Fibroblast of lung (primary cell): ENCODE data around the gene GREB1. TPM values are rescaled to one million over a fixed set of nuclear protein-coding genes. Genes with fewer than 3 reads are reported as not detected.

ENCODE experiments used
- DNase-seq, 2 donors: peaks; one replicate each; pipeline versions ENCODE4 v3.0.0 to v3.0.0-alpha.2; 2010; ENCODE audit warnings: low read depth in 2 of 2
- H2AFZ ChIP-seq: 2 replicates; pipeline ENCODE4 v1.5.1; 2012; ENCODE audit warnings: low read length, control low read depth, inconsistent platforms
- H3K27ac ChIP-seq: 2 replicates; pipeline ENCODE4 v1.5.1; 2011; ENCODE audit warnings: low read length, control low read depth; ENCODE audit not compliant: insufficient read depth
- H3K27me3 ChIP-seq: 2 replicates; pipeline ENCODE4 v1.5.1; 2011; ENCODE audit warnings: mild to moderate bottlenecking, low read length; ENCODE audit not compliant: control insufficient read depth, insufficient read depth
- H3K36me3 ChIP-seq: 2 replicates; pipeline ENCODE4 v1.5.1; 2011; ENCODE audit warnings: low read length; ENCODE audit not compliant: control insufficient read depth, insufficient read depth
- H3K4me1 ChIP-seq: 2 replicates; pipeline ENCODE4 v1.5.1; 2011; ENCODE audit warnings: low read length; ENCODE audit not compliant: control insufficient read depth, insufficient read depth; ENCODE audit errors: extremely low read depth
- H3K4me2 ChIP-seq: 2 replicates; pipeline ENCODE4 v1.5.1; 2011; ENCODE audit warnings: low read length, control low read depth; ENCODE audit not compliant: insufficient read depth; ENCODE audit errors: extremely low read depth
- H3K4me3 ChIP-seq, 4 experiments: fragments of 200-600 bp in 1 of 4; sonication (generic) in 1 of 4; replicated peaks in 1 of 4; 2 replicates each; pipeline ENCODE4 v1.5.1; 2011 to 2016; ENCODE audit warnings: low read length in 4 of 4, low read depth in 3 of 4, mild to moderate bottlenecking in 3 of 4, control low read depth in 2 of 4, inconsistent platforms in 1 of 4, mixed read lengths in 1 of 4; ENCODE audit not compliant: insufficient read depth in 1 of 4; ENCODE audit errors: control extremely low read depth in 1 of 4
- H3K79me2 ChIP-seq: 2 replicates; pipeline ENCODE4 v1.5.1; 2012; ENCODE audit warnings: mild to moderate bottlenecking, low read length, inconsistent platforms; ENCODE audit not compliant: control insufficient read depth, insufficient read depth
- H3K9ac ChIP-seq: 2 replicates; pipeline ENCODE4 v1.5.1; 2011; ENCODE audit warnings: mild to moderate bottlenecking, low read length, control low read depth; ENCODE audit not compliant: insufficient read depth
- H3K9me3 ChIP-seq: 2 replicates; pipeline ENCODE4 v1.5.1; 2012; ENCODE audit warnings: low read depth, low read length; ENCODE audit not compliant: control insufficient read depth, insufficient read depth
- H4K20me1 ChIP-seq: 2 replicates; pipeline ENCODE4 v1.5.1; 2011; ENCODE audit warnings: low read length; ENCODE audit not compliant: control insufficient read depth, insufficient read depth; ENCODE audit errors: extremely low read depth
- EZH2 ChIP-seq: IDR thresholded peaks from 2 replicates; pipeline ENCODE4 v1.5.1; 2012; ENCODE audit warnings: low read length, control low read depth, mild to moderate bottlenecking; ENCODE audit errors: missing control alignments
- polyA plus RNA-seq, 2 donors: library from polyadenylated mRNA; depleted of rRNA in 1 of 2; stranded (reverse) in 1 of 2; unstranded in 1 of 2; fragments of >200 nt; gene quantifications; 2 replicates each; pipeline ENCODE4 v1.2.1, GENCODE V29; 2011 to 2012; ENCODE audit warnings: missing spikeins in 1 of 2
- total RNA-seq: library from RNA; depleted of rRNA; stranded (reverse); fragments of >200 nt; gene quantifications from 2 replicates; pipeline ENCODE4 v1.2.1, GENCODE V29; 2014
- TF ChIP-seq, protein P1 (sequence below), 2 donors: IDR thresholded peaks in 1 of 2; conservative IDR thresholded peaks in 1 of 2; 1 replicate in 1 of 2; 2 replicates in 1 of 2; pipeline ENCODE4 v1.5.1; 2011 to 2012; ENCODE audit warnings: low read length in 2 of 2, control low read depth in 1 of 2, inconsistent platforms in 1 of 2, low read depth in 1 of 2, mild to moderate bottlenecking in 1 of 2

The GREB1 gene
- total and polyA plus RNA-seq, 2 donors (not counting 1 experiment from before 2014, with no cell fraction given) = 0.06 to 2.0 TPM

DNA sequence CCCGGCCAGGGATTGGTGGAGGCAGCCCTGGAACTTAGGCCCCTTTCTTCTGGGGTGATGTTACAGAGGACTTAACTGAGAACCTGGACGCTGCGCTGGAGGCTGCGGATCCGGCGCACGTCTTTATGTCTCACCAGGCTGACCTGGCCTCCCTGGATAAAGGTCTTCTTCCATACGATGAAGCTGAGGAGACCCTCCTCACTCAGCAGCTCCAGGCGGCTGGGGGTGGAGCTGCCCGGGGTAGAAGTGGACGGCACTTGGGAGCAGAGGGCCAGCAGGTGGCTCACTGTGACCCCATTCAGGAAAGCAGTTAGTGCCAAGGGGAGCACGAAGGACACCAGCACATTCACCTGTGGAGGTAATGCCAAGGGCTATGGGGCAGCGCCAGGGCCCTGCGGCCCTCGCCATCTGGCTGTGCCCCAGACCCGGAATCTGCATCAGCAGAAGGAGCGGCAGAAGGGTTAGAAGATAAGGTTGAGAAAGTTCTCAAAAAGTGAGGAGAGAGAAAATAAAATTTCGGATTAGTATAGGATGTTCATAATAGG lies 128.1 kb downstream of the GREB1 start:
- no peaks in the 10 kb centered on the region for H4K20me1 ChIP-seq
- no peaks in the 10 kb centered on the region for H3K9me3 ChIP-seq
- no peaks in the 10 kb centered on the region for H3K36me3 ChIP-seq
- no peaks in the 10 kb centered on the region for H3K4me1 ChIP-seq
- peaks cover 6% of the 10 kb centered on the region for H3K27me3 ChIP-seq
- no peak overlapping the region for H2AFZ ChIP-seq
- DNase-seq = no peak
- no peak for TF ChIP-seq EZH2
- TF ChIP-seq, protein P1, sequence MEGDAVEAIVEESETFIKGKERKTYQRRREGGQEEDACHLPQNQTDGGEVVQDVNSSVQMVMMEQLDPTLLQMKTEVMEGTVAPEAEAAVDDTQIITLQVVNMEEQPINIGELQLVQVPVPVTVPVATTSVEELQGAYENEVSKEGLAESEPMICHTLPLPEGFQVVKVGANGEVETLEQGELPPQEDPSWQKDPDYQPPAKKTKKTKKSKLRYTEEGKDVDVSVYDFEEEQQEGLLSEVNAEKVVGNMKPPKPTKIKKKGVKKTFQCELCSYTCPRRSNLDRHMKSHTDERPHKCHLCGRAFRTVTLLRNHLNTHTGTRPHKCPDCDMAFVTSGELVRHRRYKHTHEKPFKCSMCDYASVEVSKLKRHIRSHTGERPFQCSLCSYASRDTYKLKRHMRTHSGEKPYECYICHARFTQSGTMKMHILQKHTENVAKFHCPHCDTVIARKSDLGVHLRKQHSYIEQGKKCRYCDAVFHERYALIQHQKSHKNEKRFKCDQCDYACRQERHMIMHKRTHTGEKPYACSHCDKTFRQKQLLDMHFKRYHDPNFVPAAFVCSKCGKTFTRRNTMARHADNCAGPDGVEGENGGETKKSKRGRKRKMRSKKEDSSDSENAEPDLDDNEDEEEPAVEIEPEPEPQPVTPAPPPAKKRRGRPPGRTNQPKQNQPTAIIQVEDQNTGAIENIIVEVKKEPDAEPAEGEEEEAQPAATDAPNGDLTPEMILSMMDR (conservative IDR thresholded peaks at IDR 0.05 in 1 of 2, IDR thresholded peaks at IDR 0.05 in 1 of 2; ENCODE audit: low read depth in 1 of 2, low read length in 2 of 2) = no peak
- H3K79me2 ChIP-seq = no peaks in the 10 kb centered on the region
- no peak overlapping the region for H3K9ac ChIP-seq
- H3K4me2 ChIP-seq = no peak overlapping the region
- H3K27ac ChIP-seq = no peak overlapping the region
- no peak overlapping the region for H3K4me3 ChIP-seq

DNA sequence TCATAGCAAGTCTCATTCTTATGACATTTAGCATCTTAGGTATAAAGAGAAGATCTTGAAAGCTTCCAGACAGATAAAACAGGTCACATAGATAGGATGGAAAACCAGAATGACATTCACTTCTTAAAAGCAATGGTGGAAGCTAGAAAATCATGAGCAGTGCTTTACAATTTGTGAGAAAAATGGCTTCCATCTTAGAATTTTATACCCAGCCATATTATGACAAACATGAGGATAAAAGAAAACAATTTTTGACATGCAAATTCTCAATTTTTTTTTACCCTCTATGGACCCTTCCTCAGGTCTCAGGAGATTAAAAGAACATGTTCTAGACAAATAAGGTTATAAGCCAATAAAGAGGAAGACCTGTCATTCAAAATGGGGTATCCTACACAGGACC lies 129.0 kb downstream of the GREB1 start:
- no peaks in the 10 kb centered on the region for H3K79me2 ChIP-seq
- no peaks in the 10 kb centered on the region for H3K36me3 ChIP-seq
- H3K4me3 ChIP-seq = no peak overlapping the region
- H3K9ac ChIP-seq = no peak overlapping the region
- no peak overlapping the region for H3K4me2 ChIP-seq
- no peaks in the 10 kb centered on the region for H4K20me1 ChIP-seq
- H3K27ac ChIP-seq = no peak overlapping the region
- H3K9me3 ChIP-seq = no peaks in the 10 kb centered on the region
- H3K27me3 ChIP-seq = peaks cover 6% of the 10 kb centered on the region
- no peak overlapping the region for H2AFZ ChIP-seq
- H3K4me1 ChIP-seq = no peaks in the 10 kb centered on the region
- TF ChIP-seq, protein P1 (conservative IDR thresholded peaks at IDR 0.05 in 1 of 2, IDR thresholded peaks at IDR 0.05 in 1 of 2; ENCODE audit: low read depth in 1 of 2, low read length in 2 of 2) = no peak
- TF ChIP-seq EZH2 = no peak
- no peak for DNase-seq

DNA sequence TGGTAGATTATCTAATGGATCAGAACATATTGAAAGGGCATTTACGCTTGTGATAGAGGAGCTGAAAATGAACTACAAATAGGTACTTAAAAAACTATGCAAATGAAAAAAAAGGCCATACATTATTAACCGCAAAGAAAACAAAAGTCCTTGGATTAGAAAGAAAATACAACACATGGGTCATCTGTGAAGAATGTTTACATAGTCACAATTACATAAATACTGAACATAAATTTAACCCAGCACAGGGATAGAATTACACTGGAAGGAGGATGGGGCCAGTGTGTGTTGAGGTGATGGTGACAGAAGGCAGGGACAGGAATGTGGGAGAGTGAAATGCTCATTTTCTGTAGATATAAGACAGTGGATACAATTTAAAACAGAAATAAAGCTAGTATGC lies 129.6 kb downstream of the GREB1 start:
- H3K27ac ChIP-seq = no peak overlapping the region
- H3K9ac ChIP-seq = no peak overlapping the region
- DNase-seq = peak in 1 of 2 donors; percentile 83
- H4K20me1 ChIP-seq = no peaks in the 10 kb centered on the region
- no peak overlapping the region for H2AFZ ChIP-seq
- no peaks in the 10 kb centered on the region for H3K9me3 ChIP-seq
- TF ChIP-seq EZH2 = no peak
- TF ChIP-seq, protein P1 (conservative IDR thresholded peaks at IDR 0.05 in 1 of 2, IDR thresholded peaks at IDR 0.05 in 1 of 2; ENCODE audit: low read depth in 1 of 2, low read length in 2 of 2) = no peak
- peaks cover 8% of the 10 kb centered on the region for H3K27me3 ChIP-seq
- H3K36me3 ChIP-seq = no peaks in the 10 kb centered on the region
- H3K79me2 ChIP-seq = no peaks in the 10 kb centered on the region
- H3K4me3 ChIP-seq = no peak overlapping the region
- no peaks in the 10 kb centered on the region for H3K4me1 ChIP-seq
- no peak overlapping the region for H3K4me2 ChIP-seq
